ENCODE results near the gene TCF12. TPM values are rescaled to one million over a fixed set of nuclear protein-coding genes. Genes with fewer than 3 reads are reported as not detected.

TCF12 gene
- total RNA-seq, 1 experiment from 2014 or later = 98.7 TPM

DNA sequence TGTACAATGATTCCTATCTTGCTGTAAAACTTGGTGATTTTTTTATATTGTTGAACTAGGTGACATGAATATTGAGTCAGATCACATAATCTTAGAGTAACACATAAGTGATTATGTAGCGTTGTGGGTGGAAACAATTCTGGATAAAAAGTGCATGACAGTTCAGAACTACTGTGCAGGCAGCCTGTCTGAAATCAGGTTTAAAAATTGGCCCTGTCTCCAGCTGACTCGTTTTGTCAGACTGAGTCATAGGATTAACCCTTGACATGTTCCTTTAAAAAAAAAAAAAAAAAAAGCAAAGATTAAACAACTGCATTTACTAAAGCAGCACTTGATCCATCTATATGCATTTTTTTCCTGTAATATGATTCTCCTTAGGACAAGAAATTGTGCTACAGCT is 297.8 kb downstream of the TCF12 start:
- DNase-seq (ENCODE audit: low spot score) = peak; percentile 58

DNA sequence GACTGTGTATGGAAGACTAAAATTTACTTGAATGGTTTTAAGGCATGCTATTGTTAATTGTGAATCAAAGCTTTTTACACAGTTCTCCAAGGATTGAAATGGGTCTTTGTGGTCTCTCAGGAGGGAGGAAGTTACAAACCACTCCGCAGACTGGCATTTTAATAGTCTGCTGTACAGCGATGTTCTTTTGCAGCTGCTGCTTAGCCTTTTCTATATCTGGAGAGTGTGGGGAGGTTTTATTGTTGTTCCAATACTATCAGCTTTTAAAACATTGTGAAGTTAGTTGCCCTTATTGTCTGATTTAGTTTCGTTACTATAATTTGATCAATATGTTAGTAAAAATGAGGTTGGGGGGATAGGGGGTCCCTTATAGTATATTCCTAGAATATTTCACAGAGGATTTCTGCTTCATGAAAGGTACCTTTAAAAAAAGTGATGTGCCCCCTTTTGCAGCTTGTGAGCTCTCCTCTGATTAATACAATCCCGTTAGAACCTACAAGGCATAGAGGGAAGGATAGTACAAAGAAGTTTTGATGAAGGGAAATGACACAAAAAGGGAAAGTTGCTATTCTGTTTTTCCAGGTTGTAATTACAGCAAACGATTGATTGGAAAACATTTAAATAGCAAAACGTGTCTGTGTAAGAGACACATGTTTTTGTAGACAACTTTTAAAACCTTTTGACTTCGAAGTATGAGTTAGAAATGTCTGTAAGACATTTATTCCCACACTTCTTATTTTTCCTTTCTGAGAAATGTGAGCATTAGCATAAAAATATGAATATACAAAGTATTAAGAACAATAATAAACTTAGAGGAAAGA is 299.5 kb downstream of the TCF12 start:
- peak; percentile 58 for DNase-seq (ENCODE audit: low spot score)

DNA sequence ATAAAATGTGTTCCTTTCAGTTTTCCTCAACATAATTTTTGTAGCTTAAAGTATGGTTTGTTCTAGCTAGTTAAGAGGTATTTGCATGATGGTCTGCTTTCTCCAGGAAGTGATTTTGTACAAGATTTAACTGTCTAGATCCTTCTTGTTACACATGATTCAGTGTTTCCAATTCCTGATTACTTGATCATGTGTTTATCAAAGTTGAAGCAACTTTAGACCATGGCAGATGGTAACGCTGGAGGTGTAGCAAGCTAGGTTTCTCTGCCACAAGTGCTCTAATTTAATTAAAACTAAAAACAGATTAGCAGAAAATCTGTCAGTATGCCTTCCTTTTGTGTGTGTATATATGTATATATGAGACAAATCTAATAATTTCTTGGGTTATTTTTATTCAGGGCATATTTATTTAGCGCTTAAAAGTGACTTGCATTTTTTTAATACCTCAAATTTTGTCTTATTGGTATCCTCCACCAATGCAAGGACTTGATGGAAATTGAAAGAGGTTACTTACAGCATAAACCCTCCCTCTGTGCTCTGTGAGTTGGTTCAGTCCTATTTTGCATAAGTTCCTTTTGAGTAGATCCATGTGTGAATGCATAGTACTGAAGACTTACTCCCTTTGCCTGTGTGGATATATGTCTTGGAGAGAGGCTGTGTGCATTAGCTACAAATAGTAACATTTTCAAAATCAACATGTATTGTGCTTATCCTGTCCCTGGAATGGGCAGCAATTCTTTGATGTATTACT is 300.6 kb downstream of the TCF12 start:
- peak; percentile 94 for DNase-seq (ENCODE audit: low spot score)

DNA sequence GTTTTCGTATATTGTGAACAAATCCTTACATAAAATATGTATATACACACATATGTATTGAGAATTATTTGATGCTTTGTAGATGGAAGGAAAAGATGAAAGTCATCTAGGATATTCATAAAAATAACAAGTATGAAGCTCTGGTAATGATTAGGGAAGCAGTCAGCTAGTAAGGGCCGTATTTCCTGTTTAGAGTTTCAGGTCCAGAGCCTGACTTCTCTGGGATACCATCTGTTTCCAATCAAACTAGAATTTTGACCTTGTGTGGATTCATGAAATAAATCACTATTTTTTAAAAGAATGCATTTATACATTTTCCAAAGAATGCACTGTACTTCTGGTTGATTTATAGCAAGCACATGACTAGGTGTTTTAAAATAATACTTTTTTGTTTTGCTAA is 301.8 kb downstream of the TCF12 start:
- DNase-seq (ENCODE audit: low spot score) = peak; percentile 19

DNA sequence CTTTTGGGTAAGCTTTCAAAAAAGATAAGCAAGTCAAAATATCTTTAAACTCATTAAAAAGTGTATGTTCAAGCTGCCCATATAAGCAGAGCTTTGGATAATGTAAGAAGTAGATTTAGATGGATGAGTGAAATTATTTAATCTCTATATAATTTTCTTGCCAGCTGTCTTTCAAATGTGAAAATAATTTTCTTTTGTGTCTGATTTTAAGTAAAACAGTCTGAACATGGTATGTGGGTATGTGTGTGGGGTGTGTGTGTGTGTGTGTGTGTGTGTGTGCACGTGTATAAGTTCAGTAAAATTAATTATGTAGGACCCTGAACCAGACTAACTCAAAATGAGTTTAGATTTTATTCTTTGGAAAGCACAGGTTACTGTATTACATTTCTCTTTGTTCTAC is 302.7 kb downstream of the TCF12 start:
- no peak for DNase-seq (ENCODE audit: low spot score)

DNA sequence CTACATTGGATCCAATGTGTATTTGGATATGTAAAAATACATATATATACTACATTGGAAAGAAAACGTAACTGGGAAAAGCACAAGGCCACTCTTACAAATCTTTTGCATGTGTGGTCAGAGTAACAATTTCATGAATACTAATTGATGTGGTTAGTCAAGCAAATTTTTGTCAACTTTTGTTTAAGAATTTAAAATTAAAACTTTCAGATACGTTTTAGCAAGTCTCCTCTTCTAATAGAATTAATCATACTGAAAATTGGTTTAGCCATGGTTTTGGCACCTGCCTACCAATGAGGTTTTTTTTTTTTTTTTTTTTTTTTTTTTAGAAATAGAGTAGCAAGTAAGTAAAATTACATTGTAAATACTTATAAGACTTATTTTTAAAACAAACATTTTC is 304.9 kb downstream of the TCF12 start:
- DNase-seq (ENCODE audit: low spot score) = no peak

DNA sequence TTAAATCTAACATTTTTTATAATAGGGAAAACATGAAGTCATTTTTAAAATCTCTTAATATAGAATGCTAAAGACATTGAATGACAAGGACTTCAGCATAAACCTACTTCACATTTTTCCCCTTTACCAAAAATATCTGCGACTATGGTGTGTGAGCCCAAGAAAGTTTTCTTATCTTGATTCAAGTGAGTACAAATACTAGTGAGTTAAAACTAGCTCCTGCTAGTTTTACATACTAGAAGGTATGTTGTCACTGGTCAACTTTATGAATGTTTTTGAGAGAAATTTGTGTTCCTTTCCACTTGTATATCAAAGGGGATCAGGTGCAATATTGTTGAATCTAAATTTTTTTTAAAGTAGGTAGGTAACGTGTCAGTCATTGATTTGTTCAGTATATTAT is 305.4 kb downstream of the TCF12 start:
- no peak for DNase-seq (ENCODE audit: low spot score)

DNA sequence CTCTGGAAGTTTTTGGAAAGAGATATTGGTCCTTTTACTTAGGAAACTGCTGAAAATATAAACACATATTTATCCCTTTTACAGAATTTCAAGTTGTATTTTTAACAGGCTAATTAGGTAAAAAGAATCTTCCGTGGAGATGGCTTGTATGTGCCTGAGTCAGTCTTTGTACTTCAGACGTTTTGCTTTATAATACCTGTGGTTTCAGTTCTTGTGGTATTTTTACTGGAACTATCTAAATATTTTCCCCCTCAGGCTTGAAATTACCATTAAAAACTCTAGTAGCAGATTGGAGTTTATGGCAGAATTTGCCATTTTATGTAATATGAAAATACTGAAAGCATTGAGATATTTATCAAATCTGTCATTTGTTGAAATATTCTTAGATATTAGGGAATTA is 306.2 kb downstream of the TCF12 start:
- DNase-seq (ENCODE audit: low spot score) = peak; percentile 54

DNA sequence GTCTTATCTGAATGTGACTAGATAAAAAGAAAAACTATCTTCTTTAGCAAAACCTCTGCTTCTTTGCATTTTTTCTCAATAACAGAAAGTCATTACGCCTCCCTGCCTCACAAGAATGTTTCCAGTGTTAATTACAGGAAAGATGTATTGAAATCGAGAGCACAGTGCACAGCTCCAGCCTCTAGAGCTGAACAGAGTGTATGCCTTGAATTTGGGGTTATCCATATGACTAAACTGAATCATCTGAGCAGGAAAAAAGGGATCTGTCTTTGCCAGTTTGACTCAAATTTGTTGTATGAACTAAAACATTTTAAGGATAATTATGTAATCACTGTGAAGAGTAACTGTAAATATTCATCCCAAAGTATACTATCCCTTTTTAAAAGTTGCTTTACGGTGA is 308.7 kb downstream of the TCF12 start:
- no peak for DNase-seq (ENCODE audit: low spot score)

DNA sequence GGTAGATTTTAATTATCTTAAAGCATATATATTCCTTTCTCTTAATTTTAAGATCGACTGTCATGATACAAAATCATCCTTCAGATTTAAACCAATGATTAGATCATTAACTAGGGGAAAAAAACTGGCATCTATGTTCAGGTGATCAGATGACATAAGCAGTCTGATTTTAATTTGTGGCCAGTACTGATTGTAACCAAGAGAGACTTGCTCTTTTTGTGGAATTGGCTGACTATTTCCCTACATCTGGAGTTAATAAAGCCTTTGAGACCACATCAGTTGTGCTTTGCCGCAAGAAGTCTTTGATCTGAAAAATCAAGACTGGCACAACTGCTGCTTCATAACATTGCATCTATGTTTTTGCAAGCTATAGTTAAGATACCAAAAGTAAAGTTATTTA is 309.5 kb downstream of the TCF12 start:
- peak; percentile 56 for DNase-seq (ENCODE audit: low spot score)

DNA sequence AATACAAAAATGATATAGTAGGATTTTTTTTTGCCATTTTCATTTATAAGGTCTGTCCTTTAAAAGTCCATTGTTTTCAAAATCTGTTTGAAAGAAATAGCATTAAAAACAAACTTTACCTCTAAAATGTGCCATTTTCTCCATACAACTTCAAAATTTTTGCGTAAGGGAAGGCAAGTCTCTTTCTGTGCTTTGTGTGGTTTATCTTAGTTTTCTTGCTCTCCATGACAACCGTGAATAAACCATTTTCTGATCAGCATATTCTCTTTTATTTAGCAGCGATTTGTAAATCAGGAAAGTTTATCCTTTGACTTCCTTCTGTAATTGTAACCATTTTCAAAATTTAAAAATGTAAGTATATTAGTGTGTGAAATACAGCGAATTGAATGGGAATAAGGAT is 310.0 kb downstream of the TCF12 start:
- DNase-seq (ENCODE audit: low spot score) = no peak

DNA sequence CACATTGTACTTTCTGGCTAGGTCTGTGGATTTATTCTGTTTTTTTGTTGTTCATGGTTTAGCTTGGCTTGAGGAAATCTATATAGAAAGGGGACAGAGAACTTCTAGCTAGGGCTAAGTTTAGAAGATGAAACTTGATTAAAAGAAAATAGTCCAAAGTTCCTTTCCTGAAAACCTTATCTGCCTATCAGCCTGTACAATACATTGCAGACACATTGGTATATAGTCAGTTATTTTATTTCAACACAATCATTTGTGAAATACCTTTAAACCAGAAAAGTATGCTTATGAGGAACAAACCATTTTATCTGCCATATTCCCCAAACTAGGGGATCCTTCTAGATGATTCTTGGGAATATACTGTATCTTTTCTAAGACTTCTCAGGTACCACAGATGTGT is 310.6 kb downstream of the TCF12 start:
- no peak for DNase-seq (ENCODE audit: low spot score)

DNA sequence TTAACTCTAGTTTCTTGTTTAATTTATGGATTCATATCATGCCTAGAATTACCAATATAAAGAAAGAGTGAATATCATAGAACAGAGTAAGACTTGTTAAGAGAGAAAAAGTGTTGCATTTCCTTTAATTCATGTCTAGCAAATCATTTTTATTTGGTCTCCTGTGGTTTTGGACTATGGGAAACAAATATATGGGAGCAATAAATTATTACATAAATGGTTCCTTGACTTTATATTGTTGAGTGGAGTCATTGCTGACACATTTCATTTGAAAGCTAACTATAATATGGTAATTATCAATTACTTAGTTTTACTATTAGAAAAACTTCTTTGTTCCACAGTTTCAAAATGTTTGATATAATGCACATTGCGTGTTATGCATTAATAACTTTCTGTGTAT is 313.1 kb downstream of the TCF12 start:
- no peak for DNase-seq (ENCODE audit: low spot score)

DNA sequence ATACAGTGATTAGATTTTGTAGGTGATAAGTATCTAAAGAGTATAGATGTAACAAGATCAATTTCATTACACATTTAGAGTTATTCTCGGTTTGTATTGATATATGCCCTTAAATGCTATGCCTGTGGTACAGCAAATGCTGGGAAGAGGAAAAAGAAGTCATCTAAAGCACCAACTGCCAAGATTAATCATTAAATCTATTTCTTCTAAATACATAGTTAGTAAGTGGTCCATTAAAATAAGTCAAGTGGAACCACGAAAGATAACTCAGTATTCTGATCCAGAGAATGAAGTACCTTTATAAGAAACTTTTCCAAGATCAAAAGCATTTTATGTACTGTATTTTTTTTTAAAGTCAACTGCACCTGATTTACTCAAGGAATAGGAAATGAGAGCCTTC is 315.7 kb downstream of the TCF12 start:
- no peak for DNase-seq (ENCODE audit: low spot score)

DNA sequence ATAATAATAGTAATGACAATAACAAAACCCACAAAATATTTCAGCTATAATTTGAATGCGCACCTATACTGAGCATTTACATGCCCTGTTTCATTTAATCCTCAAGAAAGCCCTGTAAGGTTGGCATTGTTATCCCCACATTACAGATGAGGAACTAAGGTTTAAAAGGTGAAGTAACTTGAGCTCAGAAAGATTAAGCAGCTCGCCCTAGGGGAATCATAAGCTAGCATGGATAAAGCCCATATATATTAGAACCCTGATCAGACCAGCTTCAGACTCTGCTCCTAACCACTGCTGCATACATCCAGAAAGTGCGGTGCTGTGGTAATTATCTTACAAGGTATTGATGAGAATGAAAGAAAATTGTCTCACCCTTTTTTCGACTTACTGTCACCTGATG is 316.7 kb downstream of the TCF12 start:
- no peak for DNase-seq (ENCODE audit: low spot score)

DNA sequence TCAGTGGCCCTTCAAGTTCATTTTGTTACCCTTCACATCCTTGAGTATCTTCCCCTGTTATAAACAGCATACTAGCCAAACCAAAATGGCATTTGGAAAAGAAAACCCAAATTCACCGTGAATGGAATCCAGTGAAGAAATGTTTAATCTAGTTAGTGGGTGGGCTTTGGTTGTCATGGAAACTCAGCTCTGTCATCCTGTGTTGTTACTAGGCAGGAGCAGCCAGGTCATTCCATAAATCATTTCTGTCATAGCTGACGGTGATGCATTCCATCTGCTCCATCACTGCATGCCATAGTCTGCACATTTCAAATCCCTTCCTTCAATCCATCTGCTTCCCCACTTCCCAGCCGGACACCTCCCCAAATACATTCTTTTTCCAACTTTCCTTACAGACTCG is 317.4 kb downstream of the TCF12 start:
- no peak for DNase-seq (ENCODE audit: low spot score)

DNA sequence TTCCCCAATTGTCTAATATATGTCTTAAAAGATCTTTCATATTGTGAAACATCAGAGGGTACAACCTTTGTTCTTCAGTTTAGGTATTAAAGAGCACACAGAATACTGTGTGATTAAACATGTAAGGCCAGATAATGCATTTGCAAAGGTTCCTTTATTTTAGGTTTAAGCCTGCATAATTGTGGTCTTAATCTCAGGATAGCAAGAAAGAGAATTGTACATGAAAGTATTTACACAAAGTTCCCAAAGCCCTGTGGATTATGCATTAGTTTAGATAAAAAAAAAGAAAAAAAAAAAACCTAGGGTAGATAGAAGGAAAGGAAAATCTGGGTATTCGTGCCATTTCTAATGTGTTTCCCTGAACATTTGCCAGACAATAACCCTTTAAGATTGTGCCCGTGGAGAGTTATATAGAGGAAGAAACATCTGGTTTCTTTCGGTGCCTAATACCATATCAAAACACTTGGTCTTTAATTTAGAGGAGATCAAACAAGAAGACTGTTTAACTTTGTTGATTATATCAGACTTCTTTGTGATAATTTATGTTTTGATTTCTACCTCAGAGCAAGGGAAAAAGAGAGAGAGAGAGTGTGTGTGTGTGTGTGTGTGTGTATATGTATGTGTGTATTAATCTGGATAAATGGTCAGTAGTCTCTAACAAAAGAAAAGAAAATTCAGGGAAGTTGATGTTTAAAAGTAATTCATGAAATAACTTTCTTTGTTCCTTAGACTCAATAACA is 318.3 kb downstream of the TCF12 start:
- DNase-seq (ENCODE audit: low spot score) = no peak

DNA sequence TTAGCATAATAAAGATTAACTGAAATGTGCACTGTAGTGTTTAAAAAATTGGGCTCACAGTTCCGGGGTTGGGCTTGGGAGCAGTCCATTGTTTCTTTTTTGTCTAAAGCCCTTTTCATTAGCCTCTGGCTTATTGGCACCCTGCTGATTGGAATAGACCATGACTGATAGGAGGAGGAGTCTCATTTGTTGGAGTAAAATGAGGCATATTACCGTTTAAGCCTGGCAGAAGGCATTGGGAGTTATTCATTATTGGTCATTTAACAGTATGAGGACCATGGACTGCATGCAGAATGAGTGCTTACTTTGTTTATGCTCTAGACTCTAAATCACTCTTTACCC is 318.8 kb downstream of the TCF12 start:
- DNase-seq (ENCODE audit: low spot score) = no peak

DNA sequence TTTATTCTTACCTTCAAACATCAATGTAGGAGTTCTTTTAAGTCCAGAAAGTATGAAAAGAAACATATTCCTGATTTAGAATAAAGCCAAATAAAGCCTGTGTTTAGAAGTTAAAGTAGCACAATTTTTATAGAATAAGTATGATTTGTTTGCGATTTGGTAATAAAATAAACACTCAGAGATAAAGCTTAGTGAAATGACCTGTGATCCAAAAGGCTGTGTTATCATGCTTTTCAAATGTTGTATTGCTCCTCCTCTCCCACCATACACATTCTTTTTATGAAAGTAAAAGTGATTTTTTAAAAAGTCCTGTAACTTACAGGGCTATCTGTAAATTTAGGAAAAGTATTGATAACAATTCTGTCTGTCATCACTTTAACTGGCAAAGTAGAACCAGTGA is 319.2 kb downstream of the TCF12 start:
- no peak for DNase-seq (ENCODE audit: low spot score)

DNA sequence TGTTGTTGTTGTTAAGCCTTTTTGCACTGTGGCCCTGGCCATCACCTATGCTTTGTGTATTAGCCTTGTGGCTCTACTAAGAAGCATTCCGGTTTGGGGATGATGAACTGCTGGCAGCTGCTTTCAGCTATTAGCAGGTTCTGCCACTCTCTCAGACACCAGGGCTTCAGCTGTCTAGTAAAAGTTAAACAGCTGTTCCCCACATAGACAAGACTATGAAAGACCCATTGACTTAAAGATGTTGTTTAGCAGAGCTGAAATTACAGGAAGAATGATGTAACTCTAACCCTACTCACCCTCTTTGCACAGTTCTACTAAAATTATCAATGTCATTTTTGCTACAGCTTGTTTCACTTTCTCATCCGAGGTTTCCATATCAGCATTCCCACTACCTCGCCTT is 326.7 kb downstream of the TCF12 start:
- DNase-seq (ENCODE audit: low spot score) = no peak

DNA sequence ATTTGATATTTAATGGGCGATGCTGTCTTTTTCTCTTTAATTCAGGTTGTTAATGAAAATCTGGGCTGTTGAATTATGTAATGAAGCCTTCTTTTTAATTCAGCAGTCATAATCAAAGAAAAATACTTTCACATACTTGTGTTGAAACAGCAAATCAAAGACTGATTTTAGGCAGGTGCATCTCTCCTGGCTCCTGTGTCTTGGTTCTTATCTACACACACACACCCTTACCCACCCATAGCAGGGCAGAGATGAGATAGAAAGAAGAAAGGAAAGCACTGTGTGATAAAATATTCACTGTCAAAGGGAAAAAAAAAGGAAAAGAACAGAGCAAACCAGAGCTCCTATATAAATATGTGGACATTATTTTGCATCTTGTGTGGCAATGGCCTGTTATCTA is 327.3 kb downstream of the TCF12 start:
- no peak for DNase-seq (ENCODE audit: low spot score)

DNA sequence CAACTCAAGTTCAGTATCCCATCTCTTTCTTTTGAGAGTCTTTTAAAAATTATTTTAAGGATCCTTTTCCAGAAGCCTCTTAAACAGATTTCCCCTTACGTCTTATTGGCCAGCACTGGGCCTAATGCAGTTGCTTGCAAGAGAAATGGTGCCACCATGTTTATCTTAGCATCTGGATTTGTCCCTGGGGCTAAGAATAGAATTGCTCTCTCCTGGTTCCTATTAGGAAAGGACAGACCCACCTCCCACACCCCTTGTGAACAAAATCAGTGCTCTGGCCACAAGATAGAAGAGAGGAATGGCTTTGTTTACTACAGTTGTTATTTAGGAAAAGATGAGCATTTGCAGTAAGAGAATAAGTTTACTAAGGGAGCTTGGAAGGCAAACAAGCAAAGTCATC is 329.6 kb downstream of the TCF12 start:
- DNase-seq (ENCODE audit: low spot score) = no peak

DNA sequence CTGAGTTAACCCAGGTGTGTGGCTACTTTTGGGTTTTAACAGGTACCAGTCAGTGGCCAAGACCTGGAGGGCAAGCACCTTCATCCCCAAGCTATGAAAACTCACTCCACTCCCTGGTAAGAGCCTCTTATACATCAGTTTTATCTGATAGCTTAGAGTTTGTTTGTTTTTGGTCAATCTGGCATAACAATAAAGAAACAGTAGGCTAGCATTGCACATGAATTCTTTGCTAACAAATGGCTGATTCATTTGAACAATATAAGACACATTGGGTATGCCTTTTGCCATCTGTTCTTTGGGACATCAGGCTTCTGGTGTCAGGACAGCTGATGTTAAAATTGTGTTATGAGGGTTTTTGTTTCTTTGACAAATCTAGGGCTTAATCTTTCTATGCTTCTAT is 332.9 kb downstream of the TCF12 start:
- DNase-seq (ENCODE audit: low spot score) = no peak

Measured in H4 (cell line).